NCI-H345 (cell line): ENCODE data around the gene FAXC.

Experiments
- DNase-seq: peaks from one replicate; lab custom pipeline; 2025; lab: John Stamatoyannopoulos, UW

FAXC gene

GRCh38 chr6:99349171-99350141, at the start of gene FAXC:
TSS of gene FAXC (minus strand) at chr6:99349674. CDS start at chr6:99349372, 302 bp downstream.
- DNase-seq, result peak; percentile 77

GRCh38 chr6:99397287-99397686, 47.8 kb upstream of the FAXC start:
- DNase-seq, result no peak

GRCh38 chr6:99393698-99394531, 44.4 kb upstream of the FAXC start, which contains the start of gene COQ3:
TSS of gene COQ3 (minus strand) at chr6:99394195. CDS start at chr6:99394179, 16 bp downstream.
- peak; percentile 79 for DNase-seq

GRCh38 chr6:99393366-99393697, 43.9 kb upstream of the FAXC start:
- DNase-seq, result no peak

GRCh38 chr6:99390896-99391295, 41.4 kb upstream of the FAXC start:
- DNase-seq, result no peak

- no peak for DNase-seq
Observed at GRCh38 chr6:99384507-99384906, 35.0 kb upstream of the FAXC start.

- DNase-seq, result no peak
Observed at GRCh38 chr6:99378636-99379035, 29.2 kb upstream of the FAXC start.

GRCh38 chr6:99369533-99369932, 20.1 kb upstream of the FAXC start:
- DNase-seq, result no peak

- no peak for DNase-seq
Observed at GRCh38 chr6:99366852-99367251, 17.4 kb upstream of the FAXC start.

GRCh38 chr6:99364026-99364425, 14.6 kb upstream of the FAXC start:
- no peak for DNase-seq

- no peak for DNase-seq
Observed at GRCh38 chr6:99362678-99363268, 13.3 kb upstream of the FAXC start.

GRCh38 chr6:99359800-99360199, 10.3 kb upstream of the FAXC start:
- DNase-seq, result no peak

GRCh38 chr6:99356641-99357040, 7.2 kb upstream of the FAXC start:
- DNase-seq, result no peak

GRCh38 chr6:99354983-99355382, 5.5 kb upstream of the FAXC start:
- no peak for DNase-seq

- no peak for DNase-seq
Observed at GRCh38 chr6:99353126-99353525, 3.7 kb upstream of the FAXC start.

- peak; percentile 35 for DNase-seq
Observed at GRCh38 chr6:99350573-99350972, 1.1 kb upstream of the FAXC start.

- DNase-seq, result no peak
Observed at GRCh38 chr6:99348288-99349170, 945 bp downstream of the FAXC start.

- no peak for DNase-seq
Observed at GRCh38 chr6:99347804-99348203, 1.7 kb downstream of the FAXC start.

- no peak for DNase-seq
Observed at GRCh38 chr6:99346595-99346994, 2.9 kb downstream of the FAXC start.

- DNase-seq, result no peak
Observed at GRCh38 chr6:99345164-99345563, 4.3 kb downstream of the FAXC start.

GRCh38 chr6:99344289-99344688, 5.2 kb downstream of the FAXC start:
- DNase-seq, result no peak
